Trophoblast cell (in vitro differentiated cells and primary cell): ENCODE results near the gene PARD3B.

Experiments
- DNase-seq, 2 donors: peaks; one replicate each; pipeline ENCODE4 v3.0.0-alpha.2; 2016
- H2AFZ ChIP-seq: 2 replicates; pipeline ENCODE4 v1.6.1; 2013; ENCODE audit warnings: low read length, moderate library complexity, mild to moderate bottlenecking; ENCODE audit not compliant: insufficient read depth, poor library complexity
- H2AK5ac ChIP-seq: 2 replicates; pipeline ENCODE4 v1.6.1; 2013; ENCODE audit warnings: mild to moderate bottlenecking, low read length
- H2BK120ac ChIP-seq: 2 replicates; pipeline ENCODE4 v1.6.1; 2013; ENCODE audit warnings: low read length, mild to moderate bottlenecking, moderate library complexity; ENCODE audit not compliant: insufficient read depth, poor library complexity
- H2BK12ac ChIP-seq: 2 replicates; pipeline ENCODE4 v1.6.1; 2013; ENCODE audit warnings: mild to moderate bottlenecking, low read length, moderate library complexity
- H2BK5ac ChIP-seq: 2 replicates; pipeline ENCODE4 v1.6.1; 2013; ENCODE audit warnings: low read length, low read depth, moderate library complexity, mild to moderate bottlenecking; ENCODE audit not compliant: poor library complexity
- H3K14ac ChIP-seq: 2 replicates; pipeline ENCODE4 v1.6.1; 2013; ENCODE audit warnings: mild to moderate bottlenecking, low read length
- H3K18ac ChIP-seq: 2 replicates; pipeline ENCODE4 v1.6.1; 2013; ENCODE audit warnings: mild to moderate bottlenecking, low read length
- H3K23ac ChIP-seq: 2 replicates; pipeline ENCODE4 v1.6.1; 2013; ENCODE audit warnings: low read length
- H3K27ac ChIP-seq: 2 replicates; pipeline ENCODE4 v1.5.1; 2013; ENCODE audit warnings: low read depth, mild to moderate bottlenecking, inconsistent platforms, low read length, moderate library complexity
- H3K27me3 ChIP-seq: 2 replicates; pipeline ENCODE4 v1.6.1; 2013; ENCODE audit warnings: inconsistent platforms, mild to moderate bottlenecking, low read length, moderate library complexity; ENCODE audit not compliant: insufficient read depth
- H3K36me3 ChIP-seq, 2 experiments: 1 replicate in 1 of 2; 2 replicates in 1 of 2; pipeline ENCODE4 v1.6.1; 2013; ENCODE audit warnings: low read length in 2 of 2, mild to moderate bottlenecking in 2 of 2, moderate library complexity in 1 of 2; ENCODE audit not compliant: insufficient read depth in 2 of 2, control insufficient read depth in 1 of 2
- H3K4ac ChIP-seq: 2 replicates; pipeline ENCODE4 v1.6.1; 2013; ENCODE audit warnings: low read depth, mild to moderate bottlenecking, low read length, moderate library complexity
- H3K4me1 ChIP-seq, 2 experiments: 1 replicate in 1 of 2; 2 replicates in 1 of 2; pipeline ENCODE4 v1.6.1; 2013; ENCODE audit warnings: low read length in 2 of 2, mild to moderate bottlenecking in 2 of 2, moderate library complexity in 1 of 2; ENCODE audit not compliant: insufficient read depth in 2 of 2, control insufficient read depth in 1 of 2
- H3K4me2 ChIP-seq: 2 replicates; pipeline ENCODE4 v1.6.1; 2013; ENCODE audit warnings: inconsistent platforms, mild to moderate bottlenecking, low read length, moderate library complexity
- H3K4me3 ChIP-seq: 2 replicates; pipeline ENCODE4 v1.5.1; 2013; ENCODE audit warnings: mild to moderate bottlenecking, low read depth, low read length, inconsistent platforms
- H3K79me1 ChIP-seq: one replicate; pipeline ENCODE4 v1.6.1; 2013; ENCODE audit warnings: low read length
- H3K79me2 ChIP-seq: 2 replicates; pipeline ENCODE4 v1.6.1; 2013; ENCODE audit warnings: low read length, mild to moderate bottlenecking; ENCODE audit not compliant: control insufficient read depth, insufficient read depth, poor library complexity
- H3K9ac ChIP-seq: 2 replicates; pipeline ENCODE4 v1.6.1; 2013; ENCODE audit warnings: mild to moderate bottlenecking, low read length
- H3K9me3 ChIP-seq: 2 replicates; pipeline ENCODE4 v1.6.1; 2013; ENCODE audit warnings: low read depth, mild to moderate bottlenecking, control low read depth, inconsistent platforms, low read length; ENCODE audit not compliant: insufficient read depth
- H4K12ac ChIP-seq: 2 replicates; pipeline ENCODE4 v1.6.1; 2013; ENCODE audit warnings: low read depth, mild to moderate bottlenecking, low read length, moderate library complexity
- H4K8ac ChIP-seq: 2 replicates; pipeline ENCODE4 v1.6.1; 2013; ENCODE audit warnings: low read depth, mild to moderate bottlenecking, low read length, moderate library complexity
- H4K91ac ChIP-seq: one replicate; pipeline ENCODE4 v1.6.1; 2013; ENCODE audit warnings: low read depth, mild to moderate bottlenecking, low read length, moderate library complexity
- WGBS: extraction: QIAGEN DNeasy Blood & Tissue Kit; methylation state at CpG from one replicate; pipeline ENCODE4 v1.1.7; 2013; ENCODE audit warnings: missing lambda C conversion rate; ENCODE audit not compliant: insufficient read length, insufficient coverage; ENCODE audit errors: extremely low coverage; 5-methylcytosine and 5-hydroxymethylcytosine counted together

Gene PARD3B

GRCh38 chr2:204799791-204800190 lies 254.5 kb downstream of the PARD3B start:
- Histone ChIP-seq H3K4me3 (no peak overlapping the region), H4K12ac (no peak overlapping the region), H2BK12ac (no peak overlapping the region), H3K27me3 (no peaks in the 10 kb centered on the region), H3K79me2 (no peaks in the 10 kb centered on the region), H2BK120ac (no peak overlapping the region), H3K9me3 (no peaks in the 10 kb centered on the region), H4K8ac (no peak overlapping the region), H3K14ac (no peak overlapping the region), H4K91ac (no peak overlapping the region), H3K79me1 (no peaks in the 10 kb centered on the region), H3K4me2 (no peak overlapping the region), H2BK5ac (no peak overlapping the region), H3K4ac (no peak overlapping the region), H3K9ac (no peak overlapping the region), H3K36me3 (no peaks in the 10 kb centered on the region), H3K27ac (no peak overlapping the region), H3K4me1 (no peaks in the 10 kb centered on the region), H2AK5ac (no peak overlapping the region), H3K23ac (no peak overlapping the region), H3K18ac (no peak overlapping the region), H2AFZ (no peak overlapping the region)
- WGBS = no CpG with 5 or more reads among the region's 2 CpGs
- no peak for DNase-seq

DNA sequence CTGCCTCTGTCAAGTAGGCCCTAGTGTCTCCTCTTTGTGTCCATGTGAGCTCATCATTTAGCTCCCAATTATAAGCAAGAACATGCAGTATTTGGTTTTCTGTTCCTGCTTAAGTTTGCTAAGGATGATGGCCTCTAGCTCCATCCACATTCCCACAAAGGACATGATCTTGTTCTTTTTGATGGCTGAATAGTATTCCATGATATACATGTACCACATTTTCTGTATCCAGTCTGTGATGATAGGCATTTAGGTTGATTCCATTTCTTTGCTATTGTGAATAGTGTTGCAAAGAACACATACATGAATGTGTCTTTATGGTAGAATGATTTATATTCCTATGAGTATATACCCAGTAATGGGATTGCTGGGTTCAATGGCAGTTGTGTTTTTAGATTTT lies 263.2 kb downstream of the PARD3B start:
- Histone ChIP-seq H3K18ac (no peak overlapping the region), H2AK5ac (no peak overlapping the region), H3K9me3 (no peaks in the 10 kb centered on the region), H3K79me1 (no peaks in the 10 kb centered on the region), H3K36me3 (no peaks in the 10 kb centered on the region), H2BK5ac (no peak overlapping the region), H3K9ac (no peak overlapping the region), H3K27ac (no peak overlapping the region), H3K4me2 (no peak overlapping the region), H4K8ac (no peak overlapping the region), H4K91ac (no peak overlapping the region), H3K4ac (no peak overlapping the region), H2AFZ (no peak overlapping the region), H2BK120ac (no peak overlapping the region), H2BK12ac (no peak overlapping the region), H4K12ac (no peak overlapping the region), H3K4me1 (no peaks in the 10 kb centered on the region), H3K14ac (no peak overlapping the region), H3K79me2 (no peaks in the 10 kb centered on the region), H3K27me3 (no peaks in the 10 kb centered on the region), H3K4me3 (no peak overlapping the region), H3K23ac (no peak overlapping the region)
- DNase-seq = no peak

GRCh38 chr2:204824751-204825453 lies 279.6 kb downstream of the PARD3B start:
- Histone ChIP-seq H3K27me3 (no peaks in the 10 kb centered on the region), H3K14ac (no peak overlapping the region), H3K79me2 (no peaks in the 10 kb centered on the region), H2AFZ (no peak overlapping the region), H3K4me2 (no peak overlapping the region), H2BK5ac (no peak overlapping the region), H4K91ac (no peak overlapping the region), H3K27ac (no peak overlapping the region), H4K8ac (no peak overlapping the region), H3K23ac (no peak overlapping the region), H2BK12ac (no peak overlapping the region), H4K12ac (no peak overlapping the region), H3K4ac (no peak overlapping the region), H3K9ac (no peak overlapping the region), H3K79me1 (no peaks in the 10 kb centered on the region), H3K36me3 (no peaks in the 10 kb centered on the region), H3K18ac (no peak overlapping the region), H3K4me1 (peaks cover 0 to 2% of the 10 kb centered on the region in 2 experiments), H2AK5ac (no peak overlapping the region), H2BK120ac (no peak overlapping the region), H3K4me3 (no peak overlapping the region), H3K9me3 (no peaks in the 10 kb centered on the region)
- WGBS = no CpG with 5 or more reads among the region's 5 CpGs
- peak; percentile 83 to 98 for DNase-seq

- H2BK120ac ChIP-seq = no peak overlapping the region
- H2BK12ac ChIP-seq = no peak overlapping the region
- H2AK5ac ChIP-seq = no peak overlapping the region
- no peak overlapping the region for H3K4me3 ChIP-seq
- no peaks in the 10 kb centered on the region for H3K79me2 ChIP-seq
- no peaks in the 10 kb centered on the region for H3K79me1 ChIP-seq
- H3K23ac ChIP-seq = no peak overlapping the region
- no peak overlapping the region for H2AFZ ChIP-seq
- no peak overlapping the region for H2BK5ac ChIP-seq
- no peak overlapping the region for H3K18ac ChIP-seq
- no peak overlapping the region for H4K91ac ChIP-seq
- H3K9ac ChIP-seq = no peak overlapping the region
- peaks cover 0 to 2% of the 10 kb centered on the region in 2 experiments for H3K4me1 ChIP-seq
- no peaks in the 10 kb centered on the region for H3K27me3 ChIP-seq
- H3K36me3 ChIP-seq = no peaks in the 10 kb centered on the region
- no peak overlapping the region for H3K14ac ChIP-seq
- no peak for DNase-seq
- no peak overlapping the region for H3K4me2 ChIP-seq
- H3K27ac ChIP-seq = no peak overlapping the region
- no peak overlapping the region for H4K12ac ChIP-seq
- H4K8ac ChIP-seq = no peak overlapping the region
- no CpG with 5 or more reads among the region's 5 CpGs for WGBS
- H3K9me3 ChIP-seq = no peaks in the 10 kb centered on the region
- no peak overlapping the region for H3K4ac ChIP-seq
These were observed 280.4 kb downstream of the PARD3B start for GRCh38 chr2:204825681-204826080.
